Measurements from ENCODE around the gene FAM13C.

- TF ChIP-seq CTCF (IDR thresholded peaks at IDR 0.05) (no peak), POLR2A (IDR thresholded peaks at IDR 0.05) (no peak)
Measured at GRCh38 chr10:59214160-59214559, 148.2 kb downstream of the FAM13C start.

All from Peyer's patch (tissue), 4 donors.